GM20000 (cell line): ENCODE measurements around the gene VWF.

ENCODE experiments used
- DNase-seq: peaks from one replicate; pipeline ENCODE4 v3.0.0; 2012; ENCODE audit warnings: low spot score
- CTCF ChIP-seq: IDR thresholded peaks from 2 replicates; pipeline ENCODE4 v1.5.1; 2012; ENCODE audit warnings: mild to moderate bottlenecking, control low read depth; ENCODE audit errors: extremely low read depth, missing control alignments

Gene VWF

GRCh38 chr12:6096527-6096926, 27.9 kb downstream of the VWF start:
- no peak for TF ChIP-seq CTCF
- no peak for DNase-seq

- TF ChIP-seq CTCF, result no peak
- DNase-seq, result no peak
These were observed 29.2 kb downstream of the VWF start for GRCh38 chr12:6095269-6095668.

- TF ChIP-seq CTCF, result no peak
- no peak for DNase-seq
These were observed 30.7 kb downstream of the VWF start for GRCh38 chr12:6093764-6094163.

GRCh38 chr12:6092784-6093722, 31.4 kb downstream of the VWF start:
- no peak for TF ChIP-seq CTCF
- no peak for DNase-seq

GRCh38 chr12:6091786-6092566, 32.5 kb downstream of the VWF start:
- TF ChIP-seq CTCF, result no peak
- no peak for DNase-seq

GRCh38 chr12:6090803-6091202, 33.7 kb downstream of the VWF start:
- no peak for DNase-seq
- TF ChIP-seq CTCF, result no peak
